ENCODE results near the gene AGPAT3. TPM values are rescaled to one million over a fixed set of nuclear protein-coding genes. Genes with fewer than 3 reads are reported as not detected.

Gene AGPAT3
- total and polyA plus RNA-seq, 2 experiments from 2014 or later: 41.0 to 51.2 TPM

- no peak for TF ChIP-seq CTCF (IDR thresholded peaks at IDR 0.05; ENCODE audit: poor library complexity)
- no peak for TF ChIP-seq EZH2 (IDR thresholded peaks at IDR 0.05; ENCODE audit: borderline replicate concordance)
- no peak for TF ChIP-seq EZH2phosphoT487 (IDR thresholded peaks at IDR 0.05; ENCODE audit: low read depth, severe bottlenecking, unreplicated experiment)
- H3K27me3 ChIP-seq: no peaks in the 10 kb centered on the region
- H3K9me2 ChIP-seq (replicated peaks; ENCODE audit: insufficient read depth): no peaks in the 10 kb centered on the region
- WGBS (ENCODE audit: low lambda C conversion rate, missing lambda C conversion rate): 84% methylated on average over 10 of the region's 10 CpGs
- peaks cover 97% of the 10 kb centered on the region for H3K79me2 ChIP-seq
- H2AFZ ChIP-seq: no peak overlapping the region
- no peak overlapping the region for H3K27ac ChIP-seq
- no peak for DNase-seq (ENCODE audit: low spot score)
- H4K20me1 ChIP-seq (ENCODE audit: insufficient read depth, poor library complexity, severe bottlenecking): peaks cover 71% of the 10 kb centered on the region
- H3K4me2 ChIP-seq: no peak overlapping the region
- no peaks in the 10 kb centered on the region for H3K36me3 ChIP-seq (replicated peaks; ENCODE audit: insufficient read depth, low read depth)
- no peaks in the 10 kb centered on the region for H3K9me3 ChIP-seq (ENCODE audit: low read depth)
- H3K4me1 ChIP-seq (ENCODE audit: insufficient read depth): peaks cover 3% of the 10 kb centered on the region
- H3K4me3 ChIP-seq: no peak overlapping the region
These were observed 154.0 kb downstream of the AGPAT3 start for GRCh38 chr21:44018813-44019567.

- peaks cover 97% of the 10 kb centered on the region for H3K79me2 ChIP-seq
- no peaks in the 10 kb centered on the region for H3K27me3 ChIP-seq
- no peaks in the 10 kb centered on the region for H3K36me3 ChIP-seq (replicated peaks; ENCODE audit: insufficient read depth, low read depth)
- no peak overlapping the region for H3K4me3 ChIP-seq
- H3K9me2 ChIP-seq (replicated peaks; ENCODE audit: insufficient read depth): no peaks in the 10 kb centered on the region
- H3K27ac ChIP-seq: no peak overlapping the region
- no peak for DNase-seq (ENCODE audit: low spot score)
- 96% methylated on average over 8 of the region's 8 CpGs for WGBS (ENCODE audit: low lambda C conversion rate, missing lambda C conversion rate)
- peaks cover 1% of the 10 kb centered on the region for H3K4me1 ChIP-seq (ENCODE audit: insufficient read depth)
- TF ChIP-seq EZH2 (IDR thresholded peaks at IDR 0.05; ENCODE audit: borderline replicate concordance) (no peak), CTCF (IDR thresholded peaks at IDR 0.05; ENCODE audit: poor library complexity) (no peak), EZH2phosphoT487 (IDR thresholded peaks at IDR 0.05; ENCODE audit: low read depth, severe bottlenecking, unreplicated experiment) (no peak)
- no peaks in the 10 kb centered on the region for H3K9me3 ChIP-seq (ENCODE audit: low read depth)
- no peak overlapping the region for H2AFZ ChIP-seq
- peaks cover 71% of the 10 kb centered on the region for H4K20me1 ChIP-seq (ENCODE audit: insufficient read depth, poor library complexity, severe bottlenecking)
- no peak overlapping the region for H3K4me2 ChIP-seq
These were observed 154.5 kb downstream of the AGPAT3 start for GRCh38 chr21:44019568-44019958.

- Histone ChIP-seq H3K36me3 (replicated peaks; ENCODE audit: insufficient read depth, low read depth) (no peaks in the 10 kb centered on the region), H3K4me3 (no peak overlapping the region), H3K27ac (no peak overlapping the region), H3K9me3 (ENCODE audit: low read depth) (no peaks in the 10 kb centered on the region), H3K9me2 (replicated peaks; ENCODE audit: insufficient read depth) (no peaks in the 10 kb centered on the region), H3K4me1 (ENCODE audit: insufficient read depth) (peaks cover 9% of the 10 kb centered on the region), H2AFZ (no peak overlapping the region), H3K27me3 (no peaks in the 10 kb centered on the region), H3K4me2 (no peak overlapping the region), H3K79me2 (peaks cover 97% of the 10 kb centered on the region), H4K20me1 (ENCODE audit: insufficient read depth, poor library complexity, severe bottlenecking) (peaks cover 72% of the 10 kb centered on the region)
- 87% methylated on average over 4 of the region's 4 CpGs for WGBS (ENCODE audit: low lambda C conversion rate, missing lambda C conversion rate)
- TF ChIP-seq EZH2 (IDR thresholded peaks at IDR 0.05; ENCODE audit: borderline replicate concordance): no peak
- no peak for TF ChIP-seq EZH2phosphoT487 (IDR thresholded peaks at IDR 0.05; ENCODE audit: low read depth, severe bottlenecking, unreplicated experiment)
- no peak for TF ChIP-seq CTCF (IDR thresholded peaks at IDR 0.05; ENCODE audit: poor library complexity)
- no peak for DNase-seq (ENCODE audit: low spot score)
These were observed 155.5 kb downstream of the AGPAT3 start for GRCh38 chr21:44020551-44020950.

Measured in hepatocyte (in vitro differentiated cells).